Heart right ventricle (tissue), 16 donors: ENCODE data around the gene FRMD8. TPM values are rescaled to one million over a fixed set of nuclear protein-coding genes. Genes with fewer than 3 reads are reported as not detected.
A peak's percentile ranks its signal among the peaks of the same experiment; 100 is the strongest.

Experiments used
- ATAC-seq, 8 donors: fragments of 200-7000 bp; cut with Tn5 transposase; one replicate each; pipeline ENCODE4 v1.9.1; 2020; ENCODE audit warnings: mild to moderate bottlenecking in 8 of 8, moderate library complexity in 8 of 8, moderate number of reproducible peaks in 1 of 8
- DNase-seq, 2 donors: peaks; one replicate each; pipeline ENCODE4 v3.0.0-alpha.2; 2020
- H3K27ac ChIP-seq, 10 donors: fragments of 200-600 bp; sonication (generic) in 2 of 10; one replicate each; pipeline versions ENCODE4 v1.5.0 to v1.8.0; 2020 to 2022; ENCODE audit warnings: mild to moderate bottlenecking in 3 of 10
- H3K27me3 ChIP-seq, 7 donors: fragments of 200-600 bp; one replicate each; pipeline ENCODE4 v1.8.0; 2021 to 2022; ENCODE audit warnings: mild to moderate bottlenecking in 2 of 7
- H3K36me3 ChIP-seq, 9 donors: fragments of 200-600 bp; sonication (generic) in 1 of 9; one replicate each; pipeline versions ENCODE4 v1.5.0 to v1.8.0; 2020 to 2022; ENCODE audit warnings: mild to moderate bottlenecking in 2 of 9
- H3K4me1 ChIP-seq, 9 donors: fragments of 200-600 bp; sonication (generic) in 1 of 9; one replicate each; pipeline versions ENCODE4 v1.5.0 to v1.8.0; 2020 to 2022; ENCODE audit warnings: mild to moderate bottlenecking in 4 of 9
- H3K4me3 ChIP-seq, 10 donors: fragments of 200-600 bp; sonication (generic) in 2 of 10; one replicate each; pipeline versions ENCODE4 v1.5.0 to v1.8.0; 2020 to 2022; ENCODE audit warnings: mild to moderate bottlenecking in 7 of 10, moderate library complexity in 2 of 10
- H3K9me3 ChIP-seq, 11 donors: fragments of 200-600 bp in 10 of 11; sonication (generic) in 2 of 11; one replicate each; pipeline versions ENCODE4 v1.5.0 to v1.8.0; 2013 to 2022; ENCODE audit warnings: mild to moderate bottlenecking in 2 of 11, control low read depth in 1 of 11, moderate library complexity in 1 of 11
- WGBS, 2 donors: extraction: QIAGEN DNeasy Blood & Tissue Kit; methylation state at CpG; one replicate each; pipeline ENCODE4 v1.1.7; 2013; ENCODE audit warnings: inconsistent platforms in 1 of 2; 5-methylcytosine and 5-hydroxymethylcytosine counted together
- intact Hi-C, 10 donors: fragments of 100-400 bp; cut with DNase I; formaldehyde crosslinking; loops; one replicate each; pipeline versions ENCODE4 v1.11.1 to v1.14.2; 2022
- polyA plus RNA-seq, 2 donors: library from polyadenylated mRNA; stranded (reverse); fragments of 200-250 nt; gene quantifications; one replicate each; pipeline ENCODE4 v1.2.3, GENCODE V29; 2013
- total RNA-seq, 10 donors: library from RNA; stranded (reverse); fragmentation: NEBNext Ultra II Directional in 3 of 10; extraction: Animal tissue kit (Norgen Biotek cat#: 25700) in 3 of 10; gene quantifications; one replicate each; pipeline versions ENCODE4 v1.2.1 to v1.2.4, GENCODE V29; 2021 to 2023
- TF ChIP-seq, protein P1 (sequence below), 9 donors: fragments of 200-600 bp; sonication (generic) in 2 of 9; IDR thresholded peaks; one replicate each; pipeline versions ENCODE4 v1.5.0 to v1.8.0; 2021 to 2022; ENCODE audit warnings: antibody characterized with exemption in 9 of 9, mild to moderate bottlenecking in 5 of 9, moderate library complexity in 1 of 9
- donor health status: Arrhythmogenic right ventricular cardiomyopathy.
- donor health status: ischemic (EF 13 %, LVEDD 7.1; RV severe dilation, severe dysfunction).
- donor health status: healthy with polysubstance abuse.
- donor health status: DM: no; HTN: yes; CAD: no.
- donor health status: DM: no; HTN: no; CAD: no.
- donor health status: ischemic (EF 25% LVEDD 6.9; RV normal size, moderate dysfunction).
- donor health status: ischemic (EF 25% LVEDD 5.7; RV mildly dilated, moderate dysfunction).
- donor health status: healthy.
- donor health status: DM: yes; HTN: yes; CAD: no.
- donor health status: Ischemic cardiomyopathy.
- donor health status: ischemic (EF 35%, LVEDD 5.7; RV mildly dilated, moderate dysfunction).
- donor health status: nonischemic (EF 11% LVEDD 7.7; RV severe dilation, severe dysfunction).
- donor health status: DM: yes; HTN: yes; CAD: no.
- donor health status: PGD.
- donor health status: ischemic (EF 29% LVEDD 5.4; RV normal size, mild dysfunction).
- donor health status: nonischemic (EF 23%, LVEDD 6.1; RV moderate dilation, normal function).

The FRMD8 gene
- total and polyA plus RNA-seq, 12 donors = 6.0 to 16.9 (median 12.1) TPM

DNA sequence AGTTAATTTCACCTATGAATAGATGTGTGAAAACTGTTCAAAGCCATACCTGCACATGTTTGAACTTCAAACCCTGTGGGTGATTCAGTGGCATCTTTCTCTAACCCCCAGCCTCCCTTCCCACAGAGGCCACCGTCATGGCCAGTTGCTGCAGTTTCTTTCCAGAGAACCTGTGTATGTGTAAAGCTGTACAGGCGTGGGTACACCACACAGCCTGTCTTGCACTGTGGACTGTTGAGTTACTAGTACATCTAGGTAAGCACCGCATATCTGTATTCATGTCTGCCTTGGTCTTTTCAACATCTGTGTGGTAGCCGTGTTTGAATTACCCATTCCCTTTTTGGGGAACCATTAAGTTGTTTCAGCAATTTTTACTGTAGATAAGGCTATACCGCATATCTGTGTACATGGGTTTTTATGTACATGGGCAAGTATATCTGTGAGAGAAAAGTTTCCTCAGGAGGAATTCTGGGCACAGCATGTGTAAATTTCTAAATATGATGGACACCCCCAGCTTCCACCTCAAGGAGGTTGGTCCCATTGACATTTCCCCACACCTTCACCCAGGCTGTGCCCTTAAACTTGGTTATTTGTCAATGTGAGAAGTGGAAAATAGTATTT lies 50.1 kb downstream of the FRMD8 start:
- peaks cover 0 to 100% (median 77%) of the 10 kb centered on the region in 9 donors for H3K36me3 ChIP-seq
- TF ChIP-seq, protein P1, sequence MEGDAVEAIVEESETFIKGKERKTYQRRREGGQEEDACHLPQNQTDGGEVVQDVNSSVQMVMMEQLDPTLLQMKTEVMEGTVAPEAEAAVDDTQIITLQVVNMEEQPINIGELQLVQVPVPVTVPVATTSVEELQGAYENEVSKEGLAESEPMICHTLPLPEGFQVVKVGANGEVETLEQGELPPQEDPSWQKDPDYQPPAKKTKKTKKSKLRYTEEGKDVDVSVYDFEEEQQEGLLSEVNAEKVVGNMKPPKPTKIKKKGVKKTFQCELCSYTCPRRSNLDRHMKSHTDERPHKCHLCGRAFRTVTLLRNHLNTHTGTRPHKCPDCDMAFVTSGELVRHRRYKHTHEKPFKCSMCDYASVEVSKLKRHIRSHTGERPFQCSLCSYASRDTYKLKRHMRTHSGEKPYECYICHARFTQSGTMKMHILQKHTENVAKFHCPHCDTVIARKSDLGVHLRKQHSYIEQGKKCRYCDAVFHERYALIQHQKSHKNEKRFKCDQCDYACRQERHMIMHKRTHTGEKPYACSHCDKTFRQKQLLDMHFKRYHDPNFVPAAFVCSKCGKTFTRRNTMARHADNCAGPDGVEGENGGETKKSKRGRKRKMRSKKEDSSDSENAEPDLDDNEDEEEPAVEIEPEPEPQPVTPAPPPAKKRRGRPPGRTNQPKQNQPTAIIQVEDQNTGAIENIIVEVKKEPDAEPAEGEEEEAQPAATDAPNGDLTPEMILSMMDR (IDR thresholded peaks at IDR 0.05) = no peak
- intact Hi-C loops = no loop called here
- peak in 3 of 8 donors; percentile 1 to 20 (median 10) for ATAC-seq
- peak overlapping the region in 4 of 10 donors; percentile 13 to 95 (median 24) for H3K4me3 ChIP-seq
- H3K27ac ChIP-seq = peak overlapping the region in 9 of 10 donors; percentile 16 to 57 (median 49)
- H3K4me1 ChIP-seq = peaks cover 15 to 100% (median 98%) of the 10 kb centered on the region in 9 donors
- no peaks in the 10 kb centered on the region for H3K27me3 ChIP-seq
- no peaks in the 10 kb centered on the region for H3K9me3 ChIP-seq
- DNase-seq = no peak
- WGBS, 2 donors = 67 to 73% methylated on average over 5 of the region's 5 CpGs

GRCh38 chr11:65437436-65438227 lies 51.2 kb downstream of the FRMD8 start:
- ATAC-seq (peak in 2 of 8 donors; percentile 2 to 5), DNase-seq (no peak)
- Histone ChIP-seq H3K27ac (peak overlapping the region in 7 of 10 donors; percentile 20 to 57 (median 45)), H3K9me3 (no peaks in the 10 kb centered on the region), H3K4me1 (peaks cover 25 to 100% (median 98%) of the 10 kb centered on the region in 9 donors), H3K4me3 (peak overlapping the region in 4 of 10 donors; percentile 1 to 25 (median 18)), H3K27me3 (no peaks in the 10 kb centered on the region), H3K36me3 (peaks cover 0 to 100% (median 77%) of the 10 kb centered on the region in 9 donors)
- TF ChIP-seq, protein P1 (IDR thresholded peaks at IDR 0.05) = no peak
- 61% methylated on average over 14 of the region's 14 CpGs for WGBS, 2 donors
- intact Hi-C loops = no loop called here

DNA sequence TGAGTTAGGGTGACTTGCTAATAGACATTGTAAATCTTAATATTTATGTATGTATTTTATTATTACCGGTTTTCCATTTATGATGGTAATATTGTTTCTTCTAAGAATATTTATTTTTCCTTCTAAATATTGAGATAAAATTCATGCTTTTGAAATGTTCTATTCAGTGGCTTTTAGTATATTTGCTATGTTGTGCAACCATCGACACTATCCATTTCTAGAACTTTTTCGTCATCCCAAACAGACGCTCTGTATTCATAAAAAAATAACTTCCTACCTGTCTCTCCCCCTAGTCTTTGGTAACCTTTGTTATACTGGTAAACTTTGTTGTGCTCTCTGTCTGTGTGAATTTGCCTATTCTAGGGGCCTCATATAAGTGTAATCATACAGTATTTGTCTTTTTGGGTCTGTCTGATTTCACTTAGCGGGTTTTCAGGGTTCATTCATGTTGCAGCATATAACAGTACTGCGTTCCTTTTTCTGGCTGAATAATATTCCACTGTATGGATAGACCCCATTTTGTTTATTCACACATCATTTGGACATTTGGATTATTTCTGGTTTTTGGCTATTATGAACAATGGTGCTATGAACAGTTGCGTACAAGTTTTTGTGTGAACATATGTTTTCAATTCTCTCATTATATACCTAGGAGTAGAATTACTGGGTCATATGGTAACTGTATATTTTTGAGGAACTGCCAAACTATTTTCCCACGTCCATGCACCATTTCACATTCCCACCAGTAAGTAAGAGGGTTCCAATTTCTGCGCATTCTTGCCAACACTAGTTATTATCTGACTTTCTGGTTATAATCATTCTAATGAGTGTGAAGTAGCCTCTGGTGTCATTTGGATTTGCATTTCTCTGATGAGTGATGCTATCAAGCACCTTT lies 52.1 kb downstream of the FRMD8 start:
- Histone ChIP-seq H3K9me3 (no peaks in the 10 kb centered on the region), H3K4me3 (peak overlapping the region in 4 of 10 donors; percentile 0 to 25 (median 18)), H3K36me3 (peaks cover 0 to 100% (median 81%) of the 10 kb centered on the region in 9 donors), H3K27ac (peak overlapping the region in 6 of 10 donors; percentile 28 to 57 (median 48)), H3K27me3 (no peaks in the 10 kb centered on the region), H3K4me1 (peaks cover 31 to 100% (median 98%) of the 10 kb centered on the region in 9 donors)
- intact Hi-C loops = no loop called here
- ATAC-seq = no peak
- no peak for DNase-seq
- WGBS, 2 donors = 79 to 81% methylated on average over 9 of the region's 9 CpGs
- TF ChIP-seq, protein P1 (IDR thresholded peaks at IDR 0.05) = no peak
